Kidney glomerular epithelial cell (primary cell): ENCODE results near the gene FHAD1.
"Not testable (repeated sequence)": the region's sequence is repeated elsewhere in the genome, so short reads cannot be mapped to it uniquely, and the experiment has no call there.

ENCODE experiments used
- DNase-seq: peaks from one replicate; lab custom pipeline; 2025; lab: John Stamatoyannopoulos, UW

Gene FHAD1

GRCh38 chr1:15370781-15371520 lies 123.9 kb downstream of the FHAD1 start:
- DNase-seq = no peak

- DNase-seq = no peak
These were observed 124.9 kb downstream of the FHAD1 start for GRCh38 chr1:15371610-15372545.

- DNase-seq = no peak
These were observed 131.7 kb downstream of the FHAD1 start for GRCh38 chr1:15378729-15379128.

- DNase-seq = not testable (repeated sequence)
These were observed 132.1 kb downstream of the FHAD1 start for GRCh38 chr1:15379151-15379550.

GRCh38 chr1:15380601-15381508 lies 133.8 kb downstream of the FHAD1 start:
- DNase-seq = no peak

GRCh38 chr1:15381805-15382204 lies 134.8 kb downstream of the FHAD1 start:
- no peak for DNase-seq

- DNase-seq = no peak
These were observed 135.8 kb downstream of the FHAD1 start for GRCh38 chr1:15382601-15383518.

GRCh38 chr1:15383810-15384209 lies 136.8 kb downstream of the FHAD1 start:
- DNase-seq = no peak

- no peak for DNase-seq
These were observed 137.4 kb downstream of the FHAD1 start for GRCh38 chr1:15384301-15384901.

GRCh38 chr1:15385420-15385819 lies 138.4 kb downstream of the FHAD1 start:
- DNase-seq = no peak

GRCh38 chr1:15386164-15386749 lies 139.2 kb downstream of the FHAD1 start:
- no peak for DNase-seq

- no peak for DNase-seq
These were observed 141.3 kb downstream of the FHAD1 start for GRCh38 chr1:15388201-15388880.

GRCh38 chr1:15389828-15390227 lies 142.8 kb downstream of the FHAD1 start:
- not testable (repeated sequence) for DNase-seq

- DNase-seq = no peak
These were observed 143.6 kb downstream of the FHAD1 start for GRCh38 chr1:15390667-15391066.

GRCh38 chr1:15391366-15391765 lies 144.3 kb downstream of the FHAD1 start:
- DNase-seq = no peak

GRCh38 chr1:15393475-15394257 lies 146.6 kb downstream of the FHAD1 start:
- DNase-seq = no peak

GRCh38 chr1:15394258-15394690 lies 147.3 kb downstream of the FHAD1 start:
- no peak for DNase-seq

- no peak for DNase-seq
These were observed 150.2 kb downstream of the FHAD1 start for GRCh38 chr1:15397236-15397635.

GRCh38 chr1:15399710-15400109 lies 152.7 kb downstream of the FHAD1 start:
- no peak for DNase-seq
